GM21390 (cell line): ENCODE data around the gene OGFR.

Source experiments
- ATAC-seq: cut with Tn5 transposase; IDR thresholded peaks from one replicate; pipeline ENCODE4 v1.9.1; 2021; ENCODE audit not compliant: unreplicated experiment

OGFR gene

GRCh38 chr20:62782149-62782892 is 22.3 kb upstream of the OGFR start:
- ATAC-seq = no peak

GRCh38 chr20:62782893-62783278 is 21.7 kb upstream of the OGFR start:
- ATAC-seq = no peak

DNA sequence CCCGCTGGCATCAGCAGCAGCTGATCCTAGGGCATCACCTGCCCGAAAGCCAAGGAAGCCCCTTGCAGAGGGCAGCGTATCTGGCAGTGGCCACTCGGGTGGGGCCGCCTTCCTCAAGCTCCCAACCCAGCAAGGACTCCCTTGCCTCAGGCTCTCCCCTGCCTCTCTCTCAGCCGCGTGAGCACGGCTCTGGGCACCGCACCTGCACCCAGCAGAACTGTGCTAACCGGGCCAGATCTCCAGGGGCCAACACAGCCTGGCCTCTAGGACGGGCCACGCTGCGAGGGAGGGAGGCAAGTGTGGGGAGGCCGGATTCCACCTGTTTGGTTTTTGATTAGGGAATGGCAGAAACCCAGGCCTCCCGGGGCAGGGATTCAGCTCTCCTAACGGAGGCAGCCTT is 20.1 kb upstream of the OGFR start:
- ATAC-seq = no peak

- no peak for ATAC-seq
These were observed 19.2 kb upstream of the OGFR start for GRCh38 chr20:62785393-62785792.

- ATAC-seq = no peak
These were observed 18.5 kb upstream of the OGFR start for GRCh38 chr20:62786157-62786556.

GRCh38 chr20:62787321-62787720 is 17.3 kb upstream of the OGFR start:
- no peak for ATAC-seq

GRCh38 chr20:62787866-62788265 is 16.8 kb upstream of the OGFR start:
- no peak for ATAC-seq

- ATAC-seq = no peak
These were observed 16.0 kb upstream of the OGFR start for GRCh38 chr20:62788607-62789006.

DNA sequence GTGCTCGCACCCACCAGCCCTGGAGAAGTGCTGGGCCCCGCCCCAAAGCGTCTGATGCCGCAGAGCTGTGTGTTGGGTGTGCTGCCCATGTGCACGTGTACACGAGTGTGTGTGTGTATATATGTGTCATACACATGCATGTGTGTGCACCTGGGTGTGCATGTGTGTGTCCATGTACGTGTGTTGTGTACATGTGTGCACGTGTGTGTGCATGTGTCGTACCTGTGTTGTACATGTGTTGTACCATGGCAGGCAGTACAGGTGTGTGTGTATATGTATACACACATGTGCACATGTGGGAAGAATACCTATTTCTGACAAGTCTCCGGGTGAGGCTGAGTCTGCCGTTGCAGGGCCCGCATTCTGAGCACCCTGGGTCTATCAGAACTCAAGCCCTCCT is 14.6 kb upstream of the OGFR start:
- ATAC-seq = no peak

- no peak for ATAC-seq
These were observed 13.1 kb upstream of the OGFR start for GRCh38 chr20:62791301-62792181.

DNA sequence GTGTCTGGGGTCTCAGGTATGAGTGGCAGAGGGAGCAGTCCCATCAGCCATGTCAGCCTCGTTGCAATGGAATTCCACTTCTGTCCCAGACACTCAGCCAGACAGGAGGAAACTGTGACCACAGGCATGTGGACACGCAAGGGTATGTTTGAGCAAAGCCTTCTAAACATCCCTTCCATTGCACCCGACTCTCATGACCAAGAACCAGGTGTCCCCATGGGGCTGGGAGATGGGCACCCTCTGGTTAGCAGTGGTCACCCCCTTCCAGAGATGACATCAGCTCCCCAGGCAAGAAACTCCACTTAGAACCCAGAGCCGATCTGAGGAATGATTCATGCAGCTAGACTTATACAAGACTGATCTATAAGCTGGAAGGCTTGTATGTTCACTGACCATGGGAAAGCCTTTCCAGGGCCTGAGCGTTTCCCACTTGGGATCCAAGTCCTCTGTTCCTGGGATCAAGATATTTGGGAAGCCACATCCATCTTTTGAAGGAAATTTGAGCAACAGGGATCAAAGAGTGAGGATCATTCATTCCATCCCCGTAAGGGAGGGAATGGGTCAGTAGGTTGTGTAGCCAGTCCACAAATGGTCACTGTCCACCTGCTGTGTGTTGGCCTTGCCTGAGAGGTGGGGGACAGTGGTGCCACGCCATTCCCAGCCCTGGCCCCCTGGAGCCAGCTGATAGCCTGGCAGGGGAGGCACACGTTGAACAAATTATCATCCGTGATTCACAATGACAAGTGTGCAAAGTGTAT is 12.3 kb upstream of the OGFR start:
- ATAC-seq = no peak

- ATAC-seq = no peak
These were observed 11.5 kb upstream of the OGFR start for GRCh38 chr20:62792940-62793756.

DNA sequence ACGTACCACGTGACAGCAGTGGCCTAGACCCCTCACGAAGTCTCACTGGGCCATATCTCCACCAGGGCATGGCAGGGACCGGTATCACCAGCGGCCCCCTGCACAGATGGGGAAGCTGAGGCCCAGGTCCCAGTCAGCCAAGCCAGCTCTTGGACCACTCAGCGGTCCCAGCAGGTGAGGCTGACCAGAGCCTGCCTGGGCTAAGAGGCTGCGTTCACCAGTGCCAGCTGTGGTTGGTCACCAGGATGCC is 11.0 kb upstream of the OGFR start:
- ATAC-seq = no peak

GRCh38 chr20:62794007-62794724 is 10.5 kb upstream of the OGFR start:
- ATAC-seq = peak; percentile 63

GRCh38 chr20:62795023-62795761 is 9.4 kb upstream of the OGFR start:
- ATAC-seq = no peak

- ATAC-seq = no peak
These were observed 7.7 kb upstream of the OGFR start for GRCh38 chr20:62796699-62797491.

DNA sequence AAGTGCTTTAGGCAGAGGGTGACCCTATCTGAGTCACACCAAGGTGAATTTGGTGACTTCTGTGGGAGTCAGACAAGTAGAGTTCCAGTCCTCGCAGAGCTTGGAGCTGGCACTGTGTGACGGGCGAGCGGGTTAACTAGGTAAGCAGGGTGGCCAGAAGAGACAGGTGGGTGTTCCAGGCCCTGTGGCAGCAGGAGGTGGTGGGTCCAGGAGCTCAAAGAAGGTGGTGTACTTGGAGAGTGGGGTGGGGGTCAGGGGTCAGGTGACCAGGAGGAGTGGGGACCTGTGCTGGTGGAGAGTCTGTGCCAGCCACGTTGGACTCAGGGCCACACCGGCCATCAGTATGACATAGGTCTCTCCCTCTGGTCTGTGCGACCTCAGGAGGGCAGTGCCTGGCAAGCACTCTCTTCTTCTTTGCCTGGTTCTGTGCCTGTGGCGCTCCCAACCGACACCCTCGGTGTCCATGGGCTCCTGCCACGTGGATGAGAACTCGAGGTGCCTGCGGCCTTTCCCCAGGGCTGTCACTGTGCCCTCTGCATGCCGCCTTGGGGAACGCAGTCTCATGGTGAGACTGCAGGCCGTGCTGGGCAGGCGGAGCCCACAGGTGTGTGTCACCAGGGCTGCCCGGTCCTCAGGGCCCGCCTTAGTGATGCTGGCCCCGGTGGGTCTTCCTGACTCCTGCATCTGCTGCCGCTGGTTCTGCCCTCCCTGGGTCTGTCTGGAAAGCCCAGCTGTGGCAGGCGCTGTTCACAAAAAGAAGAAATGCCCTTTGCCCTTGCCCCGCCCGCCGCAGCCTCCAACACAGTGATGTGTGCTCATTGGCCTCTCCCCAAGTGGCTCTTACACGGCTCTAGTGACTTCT is 6.7 kb upstream of the OGFR start:
- ATAC-seq = no peak

DNA sequence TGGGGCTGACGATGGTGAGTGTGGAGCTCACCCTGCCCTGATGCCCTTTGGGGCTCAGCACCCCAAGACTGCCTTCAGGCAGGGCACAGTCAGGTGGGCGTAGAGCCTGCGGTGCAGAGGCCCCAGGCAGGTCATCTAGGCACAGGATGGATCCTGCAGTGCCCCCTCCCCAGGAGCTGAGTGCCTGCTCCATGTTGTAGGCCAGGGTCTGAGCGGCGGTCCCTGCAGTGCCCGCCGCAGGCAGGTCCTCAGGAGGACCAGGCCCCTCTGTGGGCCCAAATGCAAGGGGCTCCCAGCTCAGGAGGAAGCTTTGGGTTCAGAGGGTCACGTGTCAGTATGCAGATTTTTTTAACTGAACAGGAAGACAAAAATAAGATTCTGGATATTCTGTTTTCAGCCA is 5.6 kb upstream of the OGFR start:
- ATAC-seq = no peak
